Common myeloid progenitor, CD34-positive (primary cell): ENCODE measurements around the gene ADGRG7. TPM values are rescaled to one million over a fixed set of nuclear protein-coding genes. Genes with fewer than 3 reads are reported as not detected.

Experiments
- CTCF ChIA-PET: fragments of 350-600 bp; sonication (Branson Sonifier 250); formaldehyde crosslinking; loops from one replicate; lab custom pipeline; 2021; ENCODE audit warnings: antibody characterized with exemption; lab: Charles Lee
- POLR2A ChIA-PET: fragments of 350-600 bp; sonication (Branson Sonifier 250); formaldehyde crosslinking; loops from one replicate; lab custom pipeline; 2021; ENCODE audit warnings: antibody characterized with exemption; lab: Charles Lee
- DNase-seq, 3 donors: peaks; one replicate each; pipeline versions ENCODE4 v3.0.0 to v3.0.0-alpha.2; 2013
- H3K27ac ChIP-seq, 2 experiments: 1 replicate in 1 of 2; 2 replicates in 1 of 2; pipeline ENCODE4 v1.7.0; 2013; ENCODE audit warnings: inconsistent platforms in 2 of 2, low read length in 2 of 2, mild to moderate bottlenecking in 2 of 2, low read depth in 1 of 2, moderate library complexity in 1 of 2; ENCODE audit not compliant: severe bottlenecking in 2 of 2, insufficient read depth in 1 of 2, poor library complexity in 1 of 2
- H3K27me3 ChIP-seq, 5 experiments: replicated peaks in 2 of 5; 1 replicate in 3 of 5; 2 replicates in 2 of 5; pipeline versions ENCODE4 v1.6.1 to v1.7.0; 2013; ENCODE audit warnings: low read length in 4 of 5, mild to moderate bottlenecking in 2 of 5, moderate library complexity in 2 of 5, inconsistent platforms in 1 of 5; ENCODE audit not compliant: insufficient read depth in 5 of 5, control insufficient read depth in 4 of 5
- H3K36me3 ChIP-seq, 4 experiments: 1 replicate in 2 of 4; 2 replicates in 2 of 4; pipeline versions ENCODE4 v1.6.1 to v1.7.0; 2013; ENCODE audit warnings: low read length in 3 of 4, control low read depth in 1 of 4, mild to moderate bottlenecking in 1 of 4; ENCODE audit not compliant: control insufficient read depth in 4 of 4, insufficient read depth in 4 of 4
- H3K4me1 ChIP-seq, 4 experiments: 1 replicate in 3 of 4; 2 replicates in 1 of 4; pipeline versions ENCODE4 v1.6.1 to v1.7.1; 2013; ENCODE audit warnings: low read length in 3 of 4, mild to moderate bottlenecking in 3 of 4, control low read depth in 1 of 4, inconsistent platforms in 1 of 4, moderate library complexity in 1 of 4; ENCODE audit not compliant: control insufficient read depth in 4 of 4, insufficient read depth in 4 of 4; ENCODE audit errors: control extremely low read depth in 1 of 4
- H3K4me3 ChIP-seq, 7 experiments: 1 replicate in 4 of 7; 2 replicates in 3 of 7; pipeline versions ENCODE4 v1.5.1 to v1.7.0; 2013; ENCODE audit warnings: mild to moderate bottlenecking in 7 of 7, low read length in 6 of 7, moderate library complexity in 6 of 7, inconsistent platforms in 2 of 7, low read depth in 2 of 7, control low read depth in 1 of 7; ENCODE audit not compliant: insufficient read depth in 4 of 7, control insufficient read depth in 1 of 7; ENCODE audit errors: extremely low read depth in 1 of 7
- H3K9me3 ChIP-seq, 5 experiments: 1 replicate in 4 of 5; 2 replicates in 1 of 5; pipeline versions ENCODE4 v1.6.1 to v1.7.1; 2013; ENCODE audit warnings: low read length in 4 of 5, mild to moderate bottlenecking in 2 of 5, inconsistent platforms in 1 of 5, low read depth in 1 of 5, moderate library complexity in 1 of 5; ENCODE audit not compliant: control insufficient read depth in 4 of 5, insufficient read depth in 2 of 5; ENCODE audit errors: control extremely low read depth in 1 of 5
- WGBS: methylation state at CpG from one replicate; pipeline ENCODE4 v1.1.5; 2013; ENCODE audit not compliant: insufficient coverage; 5-methylcytosine and 5-hydroxymethylcytosine counted together
- polyA plus RNA-seq: library from polyadenylated mRNA; unstranded; fragments of 120-200 nt; gene quantifications from one replicate; pipeline ENCODE4 v1.2.1, GENCODE V29; 2013

Gene ADGRG7, protein sequence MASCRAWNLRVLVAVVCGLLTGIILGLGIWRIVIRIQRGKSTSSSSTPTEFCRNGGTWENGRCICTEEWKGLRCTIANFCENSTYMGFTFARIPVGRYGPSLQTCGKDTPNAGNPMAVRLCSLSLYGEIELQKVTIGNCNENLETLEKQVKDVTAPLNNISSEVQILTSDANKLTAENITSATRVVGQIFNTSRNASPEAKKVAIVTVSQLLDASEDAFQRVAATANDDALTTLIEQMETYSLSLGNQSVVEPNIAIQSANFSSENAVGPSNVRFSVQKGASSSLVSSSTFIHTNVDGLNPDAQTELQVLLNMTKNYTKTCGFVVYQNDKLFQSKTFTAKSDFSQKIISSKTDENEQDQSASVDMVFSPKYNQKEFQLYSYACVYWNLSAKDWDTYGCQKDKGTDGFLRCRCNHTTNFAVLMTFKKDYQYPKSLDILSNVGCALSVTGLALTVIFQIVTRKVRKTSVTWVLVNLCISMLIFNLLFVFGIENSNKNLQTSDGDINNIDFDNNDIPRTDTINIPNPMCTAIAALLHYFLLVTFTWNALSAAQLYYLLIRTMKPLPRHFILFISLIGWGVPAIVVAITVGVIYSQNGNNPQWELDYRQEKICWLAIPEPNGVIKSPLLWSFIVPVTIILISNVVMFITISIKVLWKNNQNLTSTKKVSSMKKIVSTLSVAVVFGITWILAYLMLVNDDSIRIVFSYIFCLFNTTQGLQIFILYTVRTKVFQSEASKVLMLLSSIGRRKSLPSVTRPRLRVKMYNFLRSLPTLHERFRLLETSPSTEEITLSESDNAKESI
- not detected for polyA plus RNA-seq

DNA sequence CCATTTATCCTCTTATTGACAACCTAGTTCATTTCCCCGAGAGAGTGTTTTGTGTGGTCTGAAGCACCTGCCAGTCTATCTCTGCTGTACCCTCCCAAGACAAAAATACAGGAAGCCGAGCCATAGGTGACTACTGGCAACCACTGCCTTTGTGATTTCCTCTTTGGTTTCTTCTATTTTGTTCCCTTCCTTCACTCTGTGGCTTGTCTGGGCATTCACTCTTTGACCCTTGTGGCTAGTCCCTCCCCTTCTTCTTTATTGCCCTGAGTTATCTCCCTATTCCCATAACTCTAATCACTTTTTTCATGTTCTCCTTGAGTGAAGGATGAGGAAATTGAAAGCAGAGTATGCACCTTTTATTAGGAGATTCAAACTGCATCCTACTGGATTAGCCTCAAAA lies at the start of gene ADGRG7:
Gene ADGRG7, plus strand, starts transcription at position 297 of the 400 bp plus-strand sequence. CDS start 256 bp downstream, outside the sequence.
- CTCF ChIA-PET = no interaction called here
- Histone ChIP-seq H3K27ac (no peak within 1 kb of the TSS), H3K36me3 (no peaks in the 10 kb centered on the region), H3K27me3 (no peaks in the 10 kb centered on the region), H3K4me3 (no peak within 1 kb of the TSS), H3K9me3 (no peaks in the 10 kb centered on the region), H3K4me1 (peaks cover 0 to 14% (median 8%) of the 10 kb centered on the region in 4 experiments)
- peak in 1 of 3 donors; percentile 41 for DNase-seq
- POLR2A ChIA-PET = no interaction called here
- 10% methylated on average over 2 of the region's 2 CpGs for WGBS

DNA sequence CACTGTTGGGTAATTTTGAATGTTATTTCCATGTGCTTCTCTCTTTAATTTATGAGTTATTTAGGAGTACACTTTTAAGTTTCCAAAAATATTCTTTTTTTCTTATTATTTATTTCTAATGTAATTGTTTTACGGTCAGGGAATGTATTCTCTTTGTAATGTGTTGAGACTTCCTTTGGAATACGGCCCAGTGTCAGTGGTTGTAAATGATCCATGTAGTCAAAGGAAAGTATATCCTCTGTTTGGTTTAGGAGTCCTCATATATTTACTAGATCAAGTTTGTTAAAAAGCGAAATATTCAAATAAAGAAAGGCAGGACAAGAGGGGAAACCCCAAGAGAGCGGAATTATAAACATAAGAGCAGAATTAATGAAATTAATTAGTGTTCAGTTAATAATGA lies 49.0 kb upstream of the ADGRG7 start:
- Histone ChIP-seq H3K27ac (no peak overlapping the region), H3K4me3 (no peak overlapping the region), H3K9me3 (peaks cover 0 to 2% (median 0%) of the 10 kb centered on the region in 5 experiments), H3K36me3 (no peaks in the 10 kb centered on the region), H3K4me1 (no peaks in the 10 kb centered on the region), H3K27me3 (no peaks in the 10 kb centered on the region)
- WGBS = 100% methylated on average over 2 of the region's 4 CpGs
- CTCF ChIA-PET = no interaction called here
- POLR2A ChIA-PET = no interaction called here
- DNase-seq = no peak

DNA sequence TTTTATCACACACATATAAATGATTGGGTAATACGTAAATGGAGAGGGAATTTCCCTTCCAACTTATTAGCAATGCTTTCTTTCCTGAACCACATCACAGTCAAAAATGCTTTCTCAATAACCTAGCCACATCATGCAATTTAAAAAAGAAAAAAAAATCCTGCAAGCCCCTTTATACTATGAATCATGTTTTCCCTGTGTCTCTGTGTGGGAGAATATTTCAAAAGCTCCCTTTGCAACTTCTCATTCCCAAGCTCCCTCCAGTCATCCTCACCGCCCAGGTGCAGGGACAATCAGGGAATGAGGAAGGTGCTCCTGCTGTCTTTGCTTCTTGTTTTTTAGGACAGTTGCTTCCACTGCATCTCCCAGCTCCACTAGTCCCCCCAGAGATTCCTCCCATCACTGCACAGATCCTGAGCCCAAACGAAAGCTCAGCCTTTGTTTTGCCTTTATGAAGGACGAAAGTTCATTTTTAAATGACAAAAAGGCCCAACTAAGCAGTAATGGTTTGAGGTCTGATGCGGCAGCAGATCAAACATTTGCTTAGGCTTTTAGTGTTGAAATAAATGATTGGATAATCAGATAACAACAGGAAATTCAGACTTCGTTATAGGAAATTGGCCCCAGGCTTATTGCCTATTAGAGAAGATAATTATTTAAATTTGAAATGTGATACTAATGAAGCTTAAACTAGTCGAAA lies 47.8 kb upstream of the ADGRG7 start:
- POLR2A ChIA-PET = interaction anchor here (0.8 kb wide), 1 partner anchor 15 kb away, joined by 3 read pairs; no protein-coding TSS in a partner anchor
- no peak for DNase-seq
- Histone ChIP-seq H3K9me3 (no peaks in the 10 kb centered on the region), H3K4me3 (no peak overlapping the region), H3K27ac (no peak overlapping the region), H3K36me3 (no peaks in the 10 kb centered on the region), H3K4me1 (no peaks in the 10 kb centered on the region), H3K27me3 (no peaks in the 10 kb centered on the region)
- CTCF ChIA-PET = interaction anchor here (0.6 kb wide), 1 partner anchor 631 kb away, joined by 3 read pairs; no protein-coding TSS in a partner anchor
- 100% methylated on average over 1 of the region's 7 CpGs for WGBS

DNA sequence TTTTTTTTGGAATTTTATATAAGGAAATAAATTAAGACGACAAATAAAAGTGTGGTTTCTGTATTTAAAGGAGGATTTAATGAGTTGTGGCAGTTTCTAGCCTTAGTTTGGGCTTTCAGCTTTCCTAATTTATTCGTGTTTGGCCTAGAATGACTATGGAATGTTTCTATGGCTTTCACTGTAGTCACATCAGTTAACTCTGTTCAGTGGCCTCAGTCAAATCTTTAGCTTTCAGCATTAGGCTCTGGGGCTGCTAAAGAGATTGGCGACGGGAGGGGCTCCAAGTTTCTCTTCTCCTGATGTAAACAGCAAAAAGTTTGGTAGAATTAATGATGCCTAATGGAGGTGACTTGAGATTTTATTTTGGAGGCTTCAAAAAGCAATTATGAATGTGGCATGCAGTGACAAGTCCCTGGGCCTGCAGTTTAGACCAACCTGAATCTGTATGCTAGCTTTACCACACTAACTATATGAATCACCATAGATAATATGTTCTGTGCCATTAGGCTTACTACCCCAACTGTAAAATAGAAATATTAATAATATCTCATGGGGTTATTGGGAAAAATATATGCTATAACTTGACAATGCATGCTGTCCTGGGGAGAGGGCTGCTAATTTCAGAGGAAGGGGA lies 47.1 kb upstream of the ADGRG7 start:
- Histone ChIP-seq H3K36me3 (no peaks in the 10 kb centered on the region), H3K27me3 (no peaks in the 10 kb centered on the region), H3K27ac (no peak overlapping the region), H3K4me3 (no peak overlapping the region), H3K9me3 (no peaks in the 10 kb centered on the region), H3K4me1 (no peaks in the 10 kb centered on the region)
- CTCF ChIA-PET = interaction anchor here (0.6 kb wide), 1 partner anchor 630 kb away, joined by 3 read pairs; no protein-coding TSS in a partner anchor
- POLR2A ChIA-PET = no interaction called here
- 97% methylated on average over 4 of the region's 4 CpGs for WGBS
- no peak for DNase-seq

DNA sequence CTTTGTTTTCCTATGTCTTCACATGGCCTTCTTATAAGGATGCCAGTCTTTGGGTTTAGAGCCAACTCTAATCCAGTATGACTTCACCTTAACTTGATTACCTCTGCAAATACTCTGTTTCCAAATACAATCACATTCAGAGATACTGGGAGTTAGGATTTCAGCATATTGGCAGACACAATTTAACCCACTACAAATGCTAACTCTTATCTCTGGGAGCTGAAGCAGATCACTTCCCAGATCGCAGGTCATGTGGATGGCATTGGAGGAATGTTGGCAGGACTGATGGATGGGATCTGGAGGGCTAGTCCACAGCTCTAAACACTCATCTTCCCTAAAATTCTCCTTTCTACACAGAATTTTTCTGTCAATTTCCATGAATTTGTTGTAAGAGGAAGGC lies 46.2 kb upstream of the ADGRG7 start:
- no peaks in the 10 kb centered on the region for H3K9me3 ChIP-seq
- no CpG with 5 or more reads among the region's 1 CpG for WGBS
- CTCF ChIA-PET = no interaction called here

DNA sequence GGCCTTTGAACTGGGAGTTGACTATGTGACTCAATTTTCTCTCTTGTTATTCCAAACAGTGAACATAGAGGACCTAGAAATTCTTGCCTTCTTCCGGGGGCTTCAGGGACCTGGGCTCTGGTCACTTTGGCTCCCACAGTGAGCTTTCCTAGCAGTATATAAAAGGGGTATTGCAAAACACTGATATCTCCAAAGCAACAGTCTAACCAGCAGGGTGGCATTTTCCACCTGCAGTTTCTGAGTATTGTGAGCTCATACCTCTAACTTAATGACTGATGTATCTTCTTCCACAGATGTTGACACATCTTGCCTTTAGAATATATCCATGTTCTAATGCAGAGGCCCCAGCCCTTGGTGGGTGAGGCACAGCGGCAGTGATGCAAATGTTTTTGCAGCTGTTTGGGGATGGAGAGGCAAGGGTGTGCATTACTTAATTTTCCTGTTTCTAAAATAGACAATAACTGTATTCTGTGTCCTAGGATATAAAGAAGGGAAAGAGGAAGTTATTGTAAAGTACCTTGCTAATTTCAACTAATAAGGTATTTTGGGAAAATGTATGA lies 45.7 kb upstream of the ADGRG7 start:
- H3K4me1 ChIP-seq = no peaks in the 10 kb centered on the region
- DNase-seq = no peak
- H3K27me3 ChIP-seq = no peaks in the 10 kb centered on the region
- ChIA-PET CTCF (no interaction called here), POLR2A (no interaction called here)
- H3K9me3 ChIP-seq = no peaks in the 10 kb centered on the region
- WGBS = 100% methylated on average over 1 of the region's 2 CpGs
- peaks cover 0 to 2% (median 0%) of the 10 kb centered on the region in 4 experiments for H3K36me3 ChIP-seq
- no peak overlapping the region for H3K4me3 ChIP-seq
- no peak overlapping the region for H3K27ac ChIP-seq

More for the DNA sequence above, 46.2 kb upstream of the ADGRG7 start:
- POLR2A ChIA-PET = no interaction called here
- Histone ChIP-seq H3K4me1 (no peaks in the 10 kb centered on the region), H3K36me3 (no peaks in the 10 kb centered on the region), H3K27me3 (no peaks in the 10 kb centered on the region), H3K27ac (no peak overlapping the region), H3K4me3 (no peak overlapping the region)
- DNase-seq = no peak
